GM06990 (cell line): ENCODE measurements around the gene MS4A12.
"Not testable (repeated sequence)": the region's sequence is repeated elsewhere in the genome, so short reads cannot be mapped to it uniquely, and the experiment has no call there.

Experiments used
- DNase-seq: peaks from one replicate; pipeline ENCODE4 v3.0.0-alpha.2; 2011; ENCODE audit not compliant: insufficient read length; ENCODE audit errors: extremely low read depth
- H3K27me3 ChIP-seq: replicated peaks from 2 replicates; pipeline ENCODE4 v1.6.0; 2011; ENCODE audit warnings: low read length; ENCODE audit not compliant: control insufficient read depth, insufficient read depth
- H3K36me3 ChIP-seq: 2 replicates; pipeline ENCODE4 v1.5.1; 2011; ENCODE audit warnings: low read length; ENCODE audit not compliant: control insufficient read depth, insufficient read depth
- H3K4me3 ChIP-seq: replicated peaks from 2 replicates; pipeline ENCODE4 v1.5.1; 2011; ENCODE audit warnings: low read depth, mild to moderate bottlenecking, control low read depth, low read length
- TF ChIP-seq, protein P1 (sequence below): IDR thresholded peaks from 2 replicates; pipeline ENCODE4 v1.5.1; 2011; ENCODE audit warnings: low read length, control low read depth, mild to moderate bottlenecking, inconsistent platforms; ENCODE audit not compliant: insufficient read depth, poor library complexity, severe bottlenecking

MS4A12 gene

GRCh38 chr11:60513496-60514460 lies 21.2 kb downstream of the MS4A12 start:
- Histone ChIP-seq H3K36me3 (no peaks in the 10 kb centered on the region), H3K4me3 (no peak overlapping the region), H3K27me3 (no peaks in the 10 kb centered on the region)
- no peak for DNase-seq
- TF ChIP-seq, protein P1, sequence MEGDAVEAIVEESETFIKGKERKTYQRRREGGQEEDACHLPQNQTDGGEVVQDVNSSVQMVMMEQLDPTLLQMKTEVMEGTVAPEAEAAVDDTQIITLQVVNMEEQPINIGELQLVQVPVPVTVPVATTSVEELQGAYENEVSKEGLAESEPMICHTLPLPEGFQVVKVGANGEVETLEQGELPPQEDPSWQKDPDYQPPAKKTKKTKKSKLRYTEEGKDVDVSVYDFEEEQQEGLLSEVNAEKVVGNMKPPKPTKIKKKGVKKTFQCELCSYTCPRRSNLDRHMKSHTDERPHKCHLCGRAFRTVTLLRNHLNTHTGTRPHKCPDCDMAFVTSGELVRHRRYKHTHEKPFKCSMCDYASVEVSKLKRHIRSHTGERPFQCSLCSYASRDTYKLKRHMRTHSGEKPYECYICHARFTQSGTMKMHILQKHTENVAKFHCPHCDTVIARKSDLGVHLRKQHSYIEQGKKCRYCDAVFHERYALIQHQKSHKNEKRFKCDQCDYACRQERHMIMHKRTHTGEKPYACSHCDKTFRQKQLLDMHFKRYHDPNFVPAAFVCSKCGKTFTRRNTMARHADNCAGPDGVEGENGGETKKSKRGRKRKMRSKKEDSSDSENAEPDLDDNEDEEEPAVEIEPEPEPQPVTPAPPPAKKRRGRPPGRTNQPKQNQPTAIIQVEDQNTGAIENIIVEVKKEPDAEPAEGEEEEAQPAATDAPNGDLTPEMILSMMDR = no peak

GRCh38 chr11:60515144-60515855 lies 22.7 kb downstream of the MS4A12 start, which contains the start of gene MS4A13:
TSS of gene MS4A13 (plus strand) at chr11:60515392. CDS start at chr11:60518084, 2,692 bp downstream.
- Histone ChIP-seq H3K36me3 (no peaks in the 10 kb centered on the region), H3K4me3 (no peak within 1 kb of the TSS), H3K27me3 (no peaks in the 10 kb centered on the region)
- DNase-seq = no peak
- TF ChIP-seq, protein P1 = no peak

- Histone ChIP-seq H3K27me3 (no peaks in the 10 kb centered on the region), H3K36me3 (no peaks in the 10 kb centered on the region), H3K4me3 (no peak overlapping the region)
- peak; percentile 35 for DNase-seq
- TF ChIP-seq, protein P1 = no peak
Observed at GRCh38 chr11:60528465-60528864, 35.9 kb downstream of the MS4A12 start.

GRCh38 chr11:60528934-60529333 lies 36.4 kb downstream of the MS4A12 start:
- TF ChIP-seq, protein P1 = no peak
- DNase-seq = peak; percentile 31
- Histone ChIP-seq H3K27me3 (no peaks in the 10 kb centered on the region), H3K4me3 (no peak overlapping the region), H3K36me3 (no peaks in the 10 kb centered on the region)

- H3K27me3 ChIP-seq = no peaks in the 10 kb centered on the region
- DNase-seq = no peak
- TF ChIP-seq, protein P1 = no peak
- H3K4me3 ChIP-seq = no peak overlapping the region
- H3K36me3 ChIP-seq = no peaks in the 10 kb centered on the region
Observed at GRCh38 chr11:60530454-60531100, 38.0 kb downstream of the MS4A12 start.

- H3K27me3 ChIP-seq, H3K4me3 ChIP-seq, DNase-seq, H3K36me3 ChIP-seq: not testable (repeated sequence)
Observed at GRCh38 chr11:60532383-60532782, 39.8 kb downstream of the MS4A12 start.

DNA sequence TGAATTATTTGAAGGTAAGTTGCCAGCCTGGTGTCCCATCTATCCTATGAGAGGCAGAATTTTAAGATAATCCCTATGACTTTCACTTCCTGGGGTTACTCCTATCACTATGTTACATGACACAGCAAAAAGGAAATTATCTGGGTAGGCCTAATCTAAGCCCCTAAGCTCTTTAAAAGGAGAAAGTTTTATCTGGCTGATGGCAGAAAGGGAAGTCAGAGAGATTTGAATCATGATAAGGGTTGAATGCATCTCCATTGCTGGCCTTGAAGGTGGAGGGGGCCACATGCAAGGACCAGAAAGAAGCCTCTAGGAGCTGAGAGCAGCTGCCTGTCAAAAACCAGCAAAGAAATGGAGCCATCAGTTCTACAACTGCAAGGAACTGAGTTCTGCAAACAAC lies 46.0 kb downstream of the MS4A12 start:
- not testable (repeated sequence) for DNase-seq, H3K4me3 ChIP-seq, H3K27me3 ChIP-seq, H3K36me3 ChIP-seq
